Measurements from ENCODE around the gene TPK1. TPM values are rescaled to one million over a fixed set of nuclear protein-coding genes. Genes with fewer than 3 reads are reported as not detected.

The TPK1 gene
- total RNA-seq, 1 experiment from 2014 or later = 3.1 TPM

DNA sequence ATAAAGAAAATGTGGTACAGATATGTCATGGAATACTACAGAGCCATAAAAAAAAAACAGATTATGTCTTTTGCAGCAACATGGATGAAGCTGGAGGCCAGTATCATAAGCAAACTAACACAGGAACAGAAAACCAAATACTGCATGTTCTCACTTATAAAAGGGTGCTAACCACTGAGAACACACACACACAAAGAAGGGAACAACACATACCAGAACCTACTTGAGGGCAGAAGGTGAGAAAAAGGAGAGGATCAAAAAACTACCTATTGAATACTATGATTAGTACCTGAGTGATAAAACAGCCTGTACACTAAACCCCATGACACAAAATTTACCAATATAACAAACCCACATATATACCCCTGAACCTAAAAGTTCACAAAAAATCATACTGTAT, 144.6 kb downstream of the TPK1 start:
- no peaks in the 10 kb centered on the region for H3K27me3 ChIP-seq (ENCODE audit: insufficient read depth, low read length)
- no peak overlapping the region for H4K8ac ChIP-seq (replicated peaks; ENCODE audit: insufficient read length, low read depth, low read length)
- Mint-ChIP-seq H3K9me3 (no peaks in the 10 kb centered on the region; a peak in 1 of 5 replicates), H3K27me3 (ENCODE audit: low read depth) (no peaks in the 10 kb centered on the region), H3K27ac (no peak overlapping the region), H3K4me1 (no peaks in the 10 kb centered on the region), H3K4me3 (no peak overlapping the region), H3K36me3 (ENCODE audit: insufficient read depth in 1 of 3, low read depth in 3 of 3) (no peaks in the 10 kb centered on the region)
- no peak overlapping the region for H3K18ac ChIP-seq (ENCODE audit: insufficient read length, low read depth, low read length)
- no peaks in the 10 kb centered on the region for H3K79me2 ChIP-seq (ENCODE audit: insufficient read depth, low read length)
- H2BK20ac ChIP-seq (ENCODE audit: low read depth, low read length, poor library complexity, severe bottlenecking) = no peak overlapping the region
- H4K20me1 ChIP-seq (ENCODE audit: control insufficient read depth, insufficient read depth, insufficient read length) = no peaks in the 10 kb centered on the region
- H3K23ac ChIP-seq (ENCODE audit: insufficient read length, low read depth, low read length) = no peak overlapping the region
- no peak overlapping the region for H2BK15ac ChIP-seq (ENCODE audit: low read depth, low read length)
- no peak overlapping the region for H3K56ac ChIP-seq (ENCODE audit: insufficient read length, low read depth, low read length)
- H2AK5ac ChIP-seq (ENCODE audit: insufficient read length, low read length) = no peak overlapping the region
- no peaks in the 10 kb centered on the region for H3K9me3 ChIP-seq (ENCODE audit: control insufficient read depth, low read depth, low read length)
- H2BK120ac ChIP-seq (ENCODE audit: low read depth, low read length, poor library complexity, severe bottlenecking) = no peak overlapping the region
- H3K4me1 ChIP-seq (ENCODE audit: insufficient read depth, low read length) = no peaks in the 10 kb centered on the region
- no peak overlapping the region for H3T11ph ChIP-seq (ENCODE audit: low read length)
- DNase-seq = no peak
- no peak overlapping the region for H2BK12ac ChIP-seq (ENCODE audit: insufficient read length, low read depth, low read length)
- H2AFZ ChIP-seq (ENCODE audit: low read length) = no peak overlapping the region
- H4K91ac ChIP-seq (ENCODE audit: insufficient read length, low read depth, low read length) = no peak overlapping the region
- no peak overlapping the region for H2BK5ac ChIP-seq (ENCODE audit: insufficient read length, low read length)
- H3K79me1 ChIP-seq (ENCODE audit: insufficient read depth, low read depth, low read length, poor library complexity, severe bottlenecking) = no peaks in the 10 kb centered on the region
- no peaks in the 10 kb centered on the region for H3K23me2 ChIP-seq (ENCODE audit: insufficient read length, low read depth, low read length, poor library complexity, severe bottlenecking)
- no peak overlapping the region for H3K27ac ChIP-seq (ENCODE audit: insufficient read length, low read depth, low read length)
- no peak overlapping the region for H3K4ac ChIP-seq (ENCODE audit: low read depth, low read length)
- no peak overlapping the region for H3K14ac ChIP-seq (ENCODE audit: insufficient read depth, low read length)
- H4K5ac ChIP-seq (ENCODE audit: insufficient read length, low read depth, low read length) = no peak overlapping the region
- TF ChIP-seq, protein P1, sequence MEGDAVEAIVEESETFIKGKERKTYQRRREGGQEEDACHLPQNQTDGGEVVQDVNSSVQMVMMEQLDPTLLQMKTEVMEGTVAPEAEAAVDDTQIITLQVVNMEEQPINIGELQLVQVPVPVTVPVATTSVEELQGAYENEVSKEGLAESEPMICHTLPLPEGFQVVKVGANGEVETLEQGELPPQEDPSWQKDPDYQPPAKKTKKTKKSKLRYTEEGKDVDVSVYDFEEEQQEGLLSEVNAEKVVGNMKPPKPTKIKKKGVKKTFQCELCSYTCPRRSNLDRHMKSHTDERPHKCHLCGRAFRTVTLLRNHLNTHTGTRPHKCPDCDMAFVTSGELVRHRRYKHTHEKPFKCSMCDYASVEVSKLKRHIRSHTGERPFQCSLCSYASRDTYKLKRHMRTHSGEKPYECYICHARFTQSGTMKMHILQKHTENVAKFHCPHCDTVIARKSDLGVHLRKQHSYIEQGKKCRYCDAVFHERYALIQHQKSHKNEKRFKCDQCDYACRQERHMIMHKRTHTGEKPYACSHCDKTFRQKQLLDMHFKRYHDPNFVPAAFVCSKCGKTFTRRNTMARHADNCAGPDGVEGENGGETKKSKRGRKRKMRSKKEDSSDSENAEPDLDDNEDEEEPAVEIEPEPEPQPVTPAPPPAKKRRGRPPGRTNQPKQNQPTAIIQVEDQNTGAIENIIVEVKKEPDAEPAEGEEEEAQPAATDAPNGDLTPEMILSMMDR (conservative IDR thresholded peaks at IDR 0.05) = no peak
- H3K4me2 ChIP-seq (ENCODE audit: insufficient read depth, insufficient read length, low read length) = no peak overlapping the region
- H3K9ac ChIP-seq (ENCODE audit: extremely low read depth, insufficient read length, low read length) = no peak overlapping the region

Data from H9 (cell line).